HG03571 (cell line): Measurements from ENCODE around the gene STIMATE.

Experiments used
- ATAC-seq: cut with Tn5 transposase; IDR thresholded peaks from one replicate; pipeline ENCODE4 v1.9.1; 2021; ENCODE audit not compliant: unreplicated experiment

The STIMATE gene

GRCh38 chr3:52843108-52843865 is 54.1 kb downstream of the STIMATE start:
- ATAC-seq: no peak

DNA sequence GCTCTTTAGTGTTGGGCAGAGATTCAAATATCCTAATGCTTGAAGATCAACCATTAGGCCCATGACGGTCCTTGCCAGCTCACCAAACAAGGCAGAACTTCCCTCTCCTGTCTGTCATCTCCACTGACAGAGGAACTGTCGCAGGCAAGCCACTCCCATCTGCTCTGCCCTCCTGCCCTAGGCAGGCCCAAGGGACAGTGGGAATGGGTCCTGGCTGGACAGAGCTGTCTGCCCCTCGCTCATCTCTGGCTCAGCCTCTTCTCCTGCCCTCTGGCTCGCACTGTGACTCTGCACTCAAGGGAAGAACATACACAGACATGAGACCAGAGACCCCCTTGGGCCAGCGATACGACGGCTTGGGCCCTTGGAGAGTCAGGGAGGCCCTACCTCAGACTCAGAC is 54.9 kb downstream of the STIMATE start:
- ATAC-seq: no peak

DNA sequence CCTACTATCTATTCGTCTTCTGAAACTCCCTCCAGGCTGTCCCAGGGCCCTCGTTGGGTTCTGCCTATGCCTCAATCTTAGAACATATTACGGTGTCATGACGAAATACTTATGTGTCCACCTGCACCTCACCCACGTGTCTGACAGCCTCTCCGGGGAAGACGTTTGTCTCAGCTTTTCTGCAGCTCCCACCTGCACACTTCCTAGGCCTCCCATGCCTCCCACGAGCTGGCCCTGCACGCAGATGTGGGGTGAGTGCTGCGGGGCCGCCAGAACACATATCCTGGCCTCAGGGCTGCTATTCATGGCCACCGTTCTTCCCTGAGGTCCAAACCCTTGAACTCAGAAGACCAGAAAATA is 55.4 kb downstream of the STIMATE start:
- ATAC-seq: no peak

GRCh38 chr3:52841211-52841980 is 56.0 kb downstream of the STIMATE start:
- no peak for ATAC-seq

GRCh38 chr3:52839892-52840545 is 57.3 kb downstream of the STIMATE start:
- no peak for ATAC-seq

DNA sequence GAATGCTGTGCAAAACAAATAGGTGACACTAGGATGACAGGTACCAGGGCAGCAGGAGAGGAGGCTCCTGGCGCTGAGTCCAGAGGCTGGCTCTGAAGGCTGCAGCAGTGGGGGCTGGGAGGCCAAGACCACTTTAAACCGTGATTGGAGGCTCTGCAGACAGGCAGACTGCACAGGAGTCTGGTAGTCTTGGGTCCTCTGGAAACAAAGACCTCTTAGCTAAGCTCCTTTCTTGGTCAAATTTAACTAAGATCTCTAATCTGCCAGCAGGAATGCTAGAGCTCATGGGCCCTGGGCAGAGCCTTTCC is 58.1 kb downstream of the STIMATE start:
- no peak for ATAC-seq

GRCh38 chr3:52838561-52839267 is 58.6 kb downstream of the STIMATE start:
- no peak for ATAC-seq

DNA sequence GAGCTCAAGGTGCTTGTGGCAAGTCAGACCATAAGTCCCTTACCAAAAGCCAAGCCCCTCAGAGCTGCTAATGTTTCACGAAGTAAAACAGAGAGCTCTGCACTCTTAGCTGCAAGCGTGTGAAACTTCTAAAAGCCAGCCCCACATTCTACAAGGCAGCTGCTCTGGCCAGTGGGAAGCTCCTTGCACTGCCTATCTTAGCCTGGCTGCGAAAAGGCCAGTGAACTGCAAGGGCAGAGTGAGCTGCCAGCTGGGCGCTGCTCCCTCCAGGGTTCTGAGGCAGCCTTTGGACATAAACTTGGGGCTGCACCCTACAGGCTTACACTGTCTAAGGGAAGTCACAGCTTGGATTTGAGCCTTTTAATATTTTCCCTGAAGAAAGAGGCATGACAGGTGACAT is 60.4 kb downstream of the STIMATE start:
- no peak for ATAC-seq

DNA sequence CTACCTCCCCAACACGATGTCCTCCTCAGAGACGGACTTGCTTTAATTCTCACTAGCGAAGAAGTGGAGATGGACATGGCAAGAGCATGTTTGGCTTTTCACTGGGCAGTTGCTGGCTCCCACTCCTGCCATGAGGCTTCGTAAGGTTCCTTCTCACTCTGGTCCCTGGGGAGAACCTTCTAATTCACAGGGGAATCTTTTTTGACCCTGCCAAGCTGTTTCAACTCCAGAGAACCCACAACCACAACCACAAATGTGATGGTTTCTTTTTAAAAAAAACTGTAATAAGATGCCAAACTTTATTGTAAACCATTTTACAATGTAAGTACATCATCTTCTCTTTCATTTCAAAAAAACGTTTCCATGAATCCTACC is 60.9 kb downstream of the STIMATE start:
- ATAC-seq: no peak

GRCh38 chr3:52835766-52836470 is 61.4 kb downstream of the STIMATE start:
- no peak for ATAC-seq

DNA sequence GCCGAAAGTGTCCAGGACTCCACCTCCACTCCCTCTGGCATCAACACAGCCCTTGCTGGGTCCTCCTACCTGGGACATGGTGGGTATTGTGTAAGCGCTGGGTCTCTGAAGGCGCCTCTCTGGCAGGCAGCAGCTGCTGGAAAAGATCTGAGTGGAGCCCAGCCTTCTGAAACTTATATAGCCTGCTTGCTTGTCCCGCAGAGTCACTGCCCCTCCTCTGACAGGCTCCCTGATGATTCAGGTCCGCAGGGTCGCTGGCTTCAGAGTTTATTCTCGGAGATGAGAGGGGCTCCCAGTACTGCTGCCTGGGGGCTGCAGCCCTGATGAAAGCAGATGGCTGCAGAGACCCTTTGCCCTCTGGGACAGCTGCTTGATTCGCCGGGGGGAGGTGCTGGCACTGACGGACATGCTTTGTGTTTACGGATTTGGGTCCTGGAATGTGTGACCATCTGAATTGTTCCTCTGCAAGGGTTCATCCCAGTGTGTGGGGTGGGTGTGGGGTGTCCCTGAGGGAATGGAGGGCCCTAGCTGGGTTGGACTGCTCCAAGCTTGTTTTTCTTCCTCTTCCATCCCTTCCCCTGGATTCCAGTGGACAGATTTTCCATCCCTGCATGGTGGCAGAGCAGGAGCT is 62.4 kb downstream of the STIMATE start, which contains the start of gene MUSTN1:
Gene MUSTN1 (minus strand): TSS at position 149 of the 631 bp plus-strand sequence. CDS start 71 bp downstream, at position 78.
- ATAC-seq: no peak

GRCh38 chr3:52833202-52833601 is 64.1 kb downstream of the STIMATE start:
- ATAC-seq: no peak

- ATAC-seq: no peak
Observed at GRCh38 chr3:52831500-52832301, 65.6 kb downstream of the STIMATE start.

DNA sequence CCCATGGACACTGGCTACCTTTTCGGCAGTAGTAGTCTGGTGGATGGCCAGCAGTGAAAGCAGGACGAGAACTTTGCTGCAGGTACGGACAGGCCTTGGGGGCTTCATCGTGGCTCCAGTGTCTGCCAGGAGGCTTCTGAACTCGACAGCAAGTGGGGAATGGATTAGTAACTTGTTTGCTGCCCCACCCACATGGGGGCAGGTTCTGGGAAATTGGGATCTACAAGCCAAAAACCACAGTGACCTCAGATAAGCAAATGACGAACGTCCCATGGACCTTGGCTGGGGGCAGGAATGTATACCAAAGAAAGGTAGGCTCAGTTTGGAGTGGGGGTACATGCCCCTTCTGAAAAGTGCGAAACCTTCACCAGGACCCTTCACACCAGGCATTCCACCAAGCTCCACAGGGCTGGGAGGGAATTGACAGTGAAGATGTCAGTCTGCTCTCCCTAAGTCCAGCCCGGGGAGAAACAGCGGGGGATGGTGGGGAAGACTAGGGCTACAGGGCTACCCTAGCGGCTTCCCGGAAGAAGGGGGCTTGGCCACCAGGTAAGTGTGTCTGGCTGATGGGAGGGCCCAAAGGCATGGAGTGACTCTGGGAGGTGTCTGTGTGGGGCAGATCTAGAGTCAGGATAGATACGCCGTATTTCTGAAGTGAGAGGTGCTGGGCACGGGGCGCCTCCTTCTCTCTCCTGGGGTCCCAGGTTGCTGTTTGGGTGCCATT is 66.7 kb downstream of the STIMATE start, which contains the start of gene ITIH4:
Gene ITIH4 (minus strand): TSS at position 138 of the 724 bp plus-strand sequence. CDS start 30 bp downstream, at position 108.
- ATAC-seq: no peak

DNA sequence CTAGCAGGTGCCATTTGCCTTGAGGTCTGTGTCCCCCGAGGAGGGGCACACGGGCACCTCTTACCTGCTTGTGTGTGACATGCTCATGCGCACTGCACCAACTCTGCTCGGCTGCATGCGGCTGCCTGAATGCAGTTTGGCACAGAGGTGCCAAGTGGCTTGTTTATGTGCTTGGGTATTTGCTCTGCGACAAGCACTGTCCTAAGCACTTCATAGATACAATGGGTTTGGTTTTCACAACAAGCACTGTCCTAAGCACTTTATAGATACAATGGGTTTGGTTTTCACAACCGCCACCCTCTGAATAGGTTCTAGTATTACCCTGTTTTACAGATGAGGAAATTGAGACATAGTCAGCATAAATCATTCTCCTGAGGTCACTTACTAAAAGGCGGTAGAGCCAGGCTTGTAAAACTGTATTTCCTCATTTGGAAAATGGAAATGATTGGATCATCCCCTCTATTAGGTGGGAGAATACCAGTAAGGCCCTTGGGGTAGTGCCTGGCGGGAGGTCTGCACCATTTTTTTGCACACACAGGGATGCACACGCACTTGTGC is 67.4 kb downstream of the STIMATE start:
- no peak for ATAC-seq

- ATAC-seq: no peak
Observed at GRCh38 chr3:52829482-52829881, 67.9 kb downstream of the STIMATE start.

DNA sequence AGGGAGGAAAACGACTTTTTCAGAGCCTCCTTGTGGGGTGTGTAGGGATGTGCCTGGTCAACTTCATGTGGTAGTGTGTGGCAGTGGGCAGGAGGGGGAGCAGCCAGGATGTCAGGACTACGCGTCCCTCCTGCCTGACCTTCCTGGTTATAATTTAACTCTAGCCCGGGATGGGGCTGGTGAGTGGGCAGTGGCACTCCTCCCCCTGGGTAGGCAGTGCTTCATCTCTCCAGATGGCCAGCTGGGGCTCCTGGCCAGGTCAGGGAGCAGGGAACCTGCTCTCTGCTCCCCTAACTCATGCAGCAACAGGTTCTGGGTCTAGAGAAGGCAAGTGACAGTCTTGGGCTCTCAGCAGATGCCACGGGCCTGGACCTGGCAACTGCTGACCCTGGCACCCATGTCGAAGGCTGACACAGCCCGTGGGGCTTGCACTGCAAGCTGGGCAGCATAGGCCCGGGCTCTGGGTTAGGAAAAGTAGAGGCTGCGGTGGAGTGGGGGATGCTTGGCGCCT is 69.4 kb downstream of the STIMATE start:
- no peak for ATAC-seq

DNA sequence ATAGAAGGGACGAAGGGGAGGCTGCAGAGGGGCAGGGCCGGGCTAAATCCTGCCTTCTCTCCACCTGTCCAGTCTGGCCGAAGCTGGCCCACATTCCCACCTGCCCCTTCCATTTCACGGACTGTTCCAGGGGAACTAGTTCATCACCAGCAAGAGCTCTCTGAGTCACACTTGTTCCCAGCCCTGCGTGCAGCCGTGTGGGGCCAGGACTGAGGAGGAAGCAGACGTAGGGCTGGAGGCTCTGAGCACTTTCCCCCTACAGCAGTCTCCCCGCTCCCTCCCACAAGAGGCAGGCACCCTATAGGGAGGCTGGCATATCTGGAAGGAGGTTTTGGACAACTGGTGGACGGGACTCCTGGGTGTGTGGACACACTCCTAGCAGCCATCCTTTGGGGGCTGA is 69.9 kb downstream of the STIMATE start:
- ATAC-seq: no peak
